G401 (cell line): ENCODE results near the gene PTPN21. TPM values are rescaled to one million over a fixed set of nuclear protein-coding genes. Genes with fewer than 3 reads are reported as not detected.

Source experiments
- DNase-seq: peaks from one replicate; pipeline ENCODE4 v3.0.0-alpha.2; 2015; ENCODE audit warnings: low spot score
- in situ Hi-C: cut with HindIII; loops from 2 replicates; pipeline ENCODE4 v1.10.0; 2016; ENCODE audit warnings: low sequenced_read_pairs, mixed read lengths
- total RNA-seq: library from RNA; depleted of rRNA; stranded (reverse); fragments of >200 nt; shearing (Covaris generic); gene quantifications from 2 replicates; pipeline ENCODE4 v1.2.3, GENCODE V29; 2014; rRNA removed

PTPN21 gene
- total RNA-seq, 1 experiment from 2014 or later, result 3.6 TPM

GRCh38 chr14:88421286-88421685 lies 133.5 kb downstream of the PTPN21 start:
- in situ Hi-C loops, result no loop called here

GRCh38 chr14:88420187-88420586 lies 134.6 kb downstream of the PTPN21 start:
- no peak for DNase-seq
- in situ Hi-C loops, result no loop called here

More at GRCh38 chr14:88421286-88421685, 133.5 kb downstream of the PTPN21 start:
- no peak for DNase-seq

- in situ Hi-C loops, result no loop called here
- no peak for DNase-seq
These were observed 137.2 kb downstream of the PTPN21 start for GRCh38 chr14:88417594-88417993.

Other genes with a start within 250 kb of the PTPN21 start
- not detected in 2 replicates for gene KCNK10, start 231.7 kb downstream of the PTPN21 start, total RNA-seq
- gene SPATA7, start 169.3 kb downstream of the PTPN21 start, total RNA-seq, result 13.5 and 21.1 TPM in 2 replicates
- 74.2 and 98.7 TPM in 2 replicates for gene ZC3H14, start 8.0 kb upstream of the PTPN21 start, total RNA-seq
- not detected in 2 replicates for gene EML5, start 237.9 kb upstream of the PTPN21 start, total RNA-seq